ENCODE results near the gene LIMS1. TPM values are rescaled to one million over a fixed set of nuclear protein-coding genes. Genes with fewer than 3 reads are reported as not detected.
"Not testable (repeated sequence)": the region's sequence is repeated elsewhere in the genome, so short reads cannot be mapped to it uniquely, and the experiment has no call there.

LIMS1 gene, protein sequence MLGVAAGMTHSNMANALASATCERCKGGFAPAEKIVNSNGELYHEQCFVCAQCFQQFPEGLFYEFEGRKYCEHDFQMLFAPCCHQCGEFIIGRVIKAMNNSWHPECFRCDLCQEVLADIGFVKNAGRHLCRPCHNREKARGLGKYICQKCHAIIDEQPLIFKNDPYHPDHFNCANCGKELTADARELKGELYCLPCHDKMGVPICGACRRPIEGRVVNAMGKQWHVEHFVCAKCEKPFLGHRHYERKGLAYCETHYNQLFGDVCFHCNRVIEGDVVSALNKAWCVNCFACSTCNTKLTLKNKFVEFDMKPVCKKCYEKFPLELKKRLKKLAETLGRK
- 27.1 TPM for total RNA-seq
- polyA plus RNA-seq, result 28.5 TPM
- long read RNA-seq, donor 1, full-length matches to known transcripts, result 1 of 1 reads
- long read RNA-seq, donor 1, partial matches to known transcripts, result 0 of 1 reads
- long read RNA-seq, donor 1, other reads (novel, unspliced or antisense), result 0 of 1 reads
- long read RNA-seq, donor 2, full-length matches to known transcripts, result 25 of 43 reads
- long read RNA-seq, donor 2, partial matches to known transcripts, result 18 of 43 reads
- long read RNA-seq, donor 2, other reads (novel, unspliced or antisense), result 0 of 43 reads
- long read RNA-seq, donor 3, full-length matches to known transcripts, result 5 of 5 reads
- long read RNA-seq, donor 3, partial matches to known transcripts, result 0 of 5 reads
- long read RNA-seq, donor 3, other reads (novel, unspliced or antisense), result 0 of 5 reads
- long read RNA-seq, donor 4, full-length matches to known transcripts, result 10 of 10 reads
- long read RNA-seq, donor 4, partial matches to known transcripts, result 0 of 10 reads
- long read RNA-seq, donor 4, other reads (novel, unspliced or antisense), result 0 of 10 reads
- long read RNA-seq, donor 5, full-length matches to known transcripts, result 8 of 8 reads
- long read RNA-seq, donor 5, partial matches to known transcripts, result 0 of 8 reads
- long read RNA-seq, donor 5, other reads (novel, unspliced or antisense), result 0 of 8 reads
- long read RNA-seq, donor 6, full-length matches to known transcripts, result 14 of 14 reads
- long read RNA-seq, donor 6, partial matches to known transcripts, result 0 of 14 reads
- long read RNA-seq, donor 6, other reads (novel, unspliced or antisense), result 0 of 14 reads
- long read RNA-seq, donor 7, full-length matches to known transcripts, result 7 of 7 reads
- long read RNA-seq, donor 7, partial matches to known transcripts, result 0 of 7 reads
- long read RNA-seq, donor 7, other reads (novel, unspliced or antisense), result 0 of 7 reads
- long read RNA-seq, donor 8, partial matches to known transcripts, result 0 of 4 reads
- long read RNA-seq, donor 8, other reads (novel, unspliced or antisense), result 0 of 4 reads
- long read RNA-seq, donor 9, full-length matches to known transcripts, result 13 of 13 reads
- long read RNA-seq, donor 9, partial matches to known transcripts, result 0 of 13 reads
- long read RNA-seq, donor 9, other reads (novel, unspliced or antisense), result 0 of 13 reads
- long read RNA-seq, donor 10, full-length matches to known transcripts, result 8 of 8 reads
- long read RNA-seq, donor 10, partial matches to known transcripts, result 0 of 8 reads
- long read RNA-seq, donor 10, other reads (novel, unspliced or antisense), result 0 of 8 reads

DNA sequence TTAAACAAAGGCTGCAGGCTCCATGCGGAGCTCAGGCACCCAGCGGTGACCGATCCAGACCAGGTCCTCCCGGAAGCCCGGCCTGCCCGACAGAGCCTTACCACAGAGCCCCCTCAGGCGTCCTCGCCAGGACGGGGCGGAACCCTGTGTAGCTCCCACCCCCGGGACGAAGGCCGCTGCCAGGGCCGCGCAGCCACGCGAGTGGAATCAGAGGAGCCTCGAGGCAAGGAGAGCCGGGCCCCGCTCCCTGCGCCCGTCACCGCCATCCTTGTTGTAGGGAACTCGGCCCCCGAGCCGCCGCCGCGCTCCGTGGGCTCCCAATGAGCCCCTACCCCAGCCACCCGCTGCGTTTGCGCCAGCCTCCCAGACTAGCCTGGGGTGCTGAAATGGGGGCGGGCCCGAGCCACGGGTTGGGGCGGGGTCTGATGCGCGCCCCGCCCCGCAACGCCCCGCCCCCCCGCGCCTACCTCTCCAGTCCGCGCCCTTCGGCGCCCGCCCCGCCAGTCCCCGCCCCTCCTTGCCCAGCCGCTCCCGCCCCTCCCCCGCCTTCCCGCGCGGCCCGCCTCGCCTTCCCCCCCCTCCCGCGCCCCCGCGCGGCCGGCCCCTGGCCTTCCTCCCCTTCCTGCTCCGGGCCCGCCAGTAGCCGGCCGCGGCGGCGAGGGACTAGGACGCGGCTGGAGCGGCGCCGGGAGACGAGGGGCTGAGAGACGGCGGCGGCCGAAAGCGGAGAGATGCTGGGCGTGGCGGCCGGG lies at the start of gene LIMS1:
Gene LIMS1 (plus strand): TSS at position 639 of the 752 bp plus-strand sequence. CDS start 93 bp downstream, at position 732.
- under 1% methylated on average over 79 of the region's 87 CpGs for WGBS
- H3K4me1 ChIP-seq (ENCODE audit: control insufficient read depth in 2 of 2, insufficient read depth in 2 of 2, low read length in 2 of 2), result peaks cover 0 to 6% of the 10 kb centered on the region in 2 donors

GRCh38 chr2:108485253-108485652 lies 49.0 kb upstream of the LIMS1 start:
- DNase-seq (ENCODE audit: low read depth in 6 of 9, low spot score in 9 of 9), result no peak
- H3K27me3 ChIP-seq (ENCODE audit: control insufficient read depth in 2 of 2, insufficient read depth in 1 of 2, low read length in 1 of 2), result no peaks in the 10 kb centered on the region
- WGBS, result over 99% methylated on average over 2 of the region's 2 CpGs
- H3K9me3 ChIP-seq (ENCODE audit: control insufficient read depth in 2 of 2, insufficient read depth in 1 of 2, low read length in 1 of 2), result no peaks in the 10 kb centered on the region
- no peak overlapping the region for H3K4me3 ChIP-seq (ENCODE audit: low read length in 2 of 2)
- no peak overlapping the region for H3K27ac ChIP-seq (ENCODE audit: low read depth in 1 of 2, low read length in 1 of 2)
- no peaks in the 10 kb centered on the region for H3K4me1 ChIP-seq (ENCODE audit: control insufficient read depth in 2 of 2, insufficient read depth in 2 of 2, low read length in 2 of 2)
- peaks cover 13 to 60% of the 10 kb centered on the region in 2 donors for H3K36me3 ChIP-seq (ENCODE audit: control insufficient read depth in 2 of 2, insufficient read depth in 2 of 2, low read length in 1 of 2)

More for the DNA sequence above, at the start of gene LIMS1:
- no peaks in the 10 kb centered on the region for H3K9me3 ChIP-seq (ENCODE audit: control insufficient read depth in 2 of 2, insufficient read depth in 1 of 2, low read length in 1 of 2)
- peak within 1 kb of the TSS; percentile 86 to 87 for H3K4me3 ChIP-seq (ENCODE audit: low read length in 2 of 2)
- H3K27me3 ChIP-seq (ENCODE audit: control insufficient read depth in 2 of 2, insufficient read depth in 1 of 2, low read length in 1 of 2), result no peaks in the 10 kb centered on the region
- peak within 1 kb of the TSS; percentile 86 to 88 for H3K27ac ChIP-seq (ENCODE audit: low read depth in 1 of 2, low read length in 1 of 2)
- peak; percentile 33 to 93 (median 81) for DNase-seq (ENCODE audit: low read depth in 6 of 9, low spot score in 9 of 9)
- H3K36me3 ChIP-seq (ENCODE audit: control insufficient read depth in 2 of 2, insufficient read depth in 2 of 2, low read length in 1 of 2), result no peaks in the 10 kb centered on the region

GRCh38 chr2:108490506-108491122 lies 43.7 kb upstream of the LIMS1 start:
- Histone ChIP-seq H3K27ac (ENCODE audit: low read depth in 1 of 2, low read length in 1 of 2) (no peak overlapping the region), H3K9me3 (ENCODE audit: control insufficient read depth in 2 of 2, insufficient read depth in 1 of 2, low read length in 1 of 2) (no peaks in the 10 kb centered on the region), H3K36me3 (ENCODE audit: control insufficient read depth in 2 of 2, insufficient read depth in 2 of 2, low read length in 1 of 2) (peaks cover 22 to 52% of the 10 kb centered on the region in 2 donors), H3K4me1 (ENCODE audit: control insufficient read depth in 2 of 2, insufficient read depth in 2 of 2, low read length in 2 of 2) (no peaks in the 10 kb centered on the region), H3K4me3 (ENCODE audit: low read length in 2 of 2) (no peak overlapping the region), H3K27me3 (ENCODE audit: control insufficient read depth in 2 of 2, insufficient read depth in 1 of 2, low read length in 1 of 2) (no peaks in the 10 kb centered on the region)
- DNase-seq (ENCODE audit: low read depth in 6 of 9, low spot score in 9 of 9), result no peak

DNA sequence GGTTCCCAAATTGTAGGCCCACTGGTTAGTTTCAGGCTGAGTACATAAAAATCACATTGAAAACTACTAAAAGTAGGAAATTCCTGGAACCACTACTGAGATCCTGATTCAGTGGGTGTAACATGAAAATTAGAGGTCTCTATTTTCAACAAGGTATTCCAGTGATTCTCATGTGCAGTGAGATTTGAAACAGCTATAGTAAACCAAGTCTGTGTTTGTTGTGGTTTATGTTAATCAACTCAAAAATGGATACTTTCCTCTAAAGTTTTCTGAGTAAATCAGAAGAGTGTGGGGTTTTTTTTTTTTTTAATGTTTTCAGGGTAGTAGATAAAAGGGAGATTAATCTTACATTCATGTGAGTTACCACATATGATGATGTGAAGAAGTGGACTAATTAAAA lies 42.4 kb upstream of the LIMS1 start:
- Histone ChIP-seq H3K36me3 (ENCODE audit: control insufficient read depth in 2 of 2, insufficient read depth in 2 of 2, low read length in 1 of 2) (peaks cover 19 to 48% of the 10 kb centered on the region in 2 donors), H3K4me3 (ENCODE audit: low read length in 2 of 2) (no peak overlapping the region), H3K4me1 (ENCODE audit: control insufficient read depth in 2 of 2, insufficient read depth in 2 of 2, low read length in 2 of 2) (no peaks in the 10 kb centered on the region), H3K9me3 (ENCODE audit: control insufficient read depth in 2 of 2, insufficient read depth in 1 of 2, low read length in 1 of 2) (no peaks in the 10 kb centered on the region), H3K27ac (ENCODE audit: low read depth in 1 of 2, low read length in 1 of 2) (no peak overlapping the region), H3K27me3 (ENCODE audit: control insufficient read depth in 2 of 2, insufficient read depth in 1 of 2, low read length in 1 of 2) (no peaks in the 10 kb centered on the region)
- no peak for DNase-seq (ENCODE audit: low read depth in 6 of 9, low spot score in 9 of 9)

- H3K27me3 ChIP-seq (ENCODE audit: control insufficient read depth in 2 of 2, insufficient read depth in 1 of 2, low read length in 1 of 2), result no peaks in the 10 kb centered on the region
- DNase-seq (ENCODE audit: low read depth in 6 of 9, low spot score in 9 of 9), result no peak
- H3K9me3 ChIP-seq (ENCODE audit: control insufficient read depth in 2 of 2, insufficient read depth in 1 of 2, low read length in 1 of 2), result no peaks in the 10 kb centered on the region
- no peak overlapping the region for H3K4me3 ChIP-seq (ENCODE audit: low read length in 2 of 2)
- 96% methylated on average over 4 of the region's 4 CpGs for WGBS
- H3K27ac ChIP-seq (ENCODE audit: low read depth in 1 of 2, low read length in 1 of 2), result no peak overlapping the region
- peaks cover 23 to 50% of the 10 kb centered on the region in 2 donors for H3K36me3 ChIP-seq (ENCODE audit: control insufficient read depth in 2 of 2, insufficient read depth in 2 of 2, low read length in 1 of 2)
- H3K4me1 ChIP-seq (ENCODE audit: control insufficient read depth in 2 of 2, insufficient read depth in 2 of 2, low read length in 2 of 2), result no peaks in the 10 kb centered on the region
Observed at GRCh38 chr2:108492364-108492763, 41.9 kb upstream of the LIMS1 start.

DNA sequence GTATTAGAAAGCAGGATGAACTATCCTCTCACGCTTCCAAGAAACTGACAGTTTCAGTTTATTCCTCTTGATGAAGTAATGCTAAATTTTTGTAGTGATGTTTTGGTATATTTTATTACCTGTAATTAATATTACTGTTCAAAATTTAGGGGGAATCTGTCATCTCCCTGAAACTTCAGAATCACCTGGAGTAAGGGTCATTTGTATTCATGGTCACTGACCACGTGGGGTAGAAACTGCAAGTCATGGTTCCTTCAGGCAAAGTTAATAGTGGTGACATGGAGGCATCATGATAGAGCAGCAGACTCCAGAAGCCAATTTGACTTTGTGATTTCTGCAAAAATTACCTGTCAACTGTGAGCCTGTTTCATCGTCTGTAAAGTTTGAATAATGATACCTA lies 38.1 kb upstream of the LIMS1 start:
- H3K4me3 ChIP-seq (ENCODE audit: low read length in 2 of 2); H3K27me3 ChIP-seq (ENCODE audit: control insufficient read depth in 2 of 2, insufficient read depth in 1 of 2, low read length in 1 of 2); H3K4me1 ChIP-seq (ENCODE audit: control insufficient read depth in 2 of 2, insufficient read depth in 2 of 2, low read length in 2 of 2); DNase-seq (ENCODE audit: low read depth in 6 of 9, low spot score in 9 of 9); H3K27ac ChIP-seq (ENCODE audit: low read depth in 1 of 2, low read length in 1 of 2); H3K9me3 ChIP-seq (ENCODE audit: control insufficient read depth in 2 of 2, insufficient read depth in 1 of 2, low read length in 1 of 2): not testable (repeated sequence)
- 83% methylated on average over 1 of the region's 3 CpGs for WGBS
- H3K36me3 ChIP-seq (ENCODE audit: control insufficient read depth in 2 of 2, insufficient read depth in 2 of 2, low read length in 1 of 2), result peaks cover 23 to 31% of the 10 kb centered on the region in 2 donors

GRCh38 chr2:108507620-108508019 lies 26.6 kb upstream of the LIMS1 start:
- peaks cover 0 to 12% of the 10 kb centered on the region in 2 donors for H3K36me3 ChIP-seq (ENCODE audit: control insufficient read depth in 2 of 2, insufficient read depth in 2 of 2, low read length in 1 of 2)
- not testable (repeated sequence) for H3K4me1 ChIP-seq (ENCODE audit: control insufficient read depth in 2 of 2, insufficient read depth in 2 of 2, low read length in 2 of 2); DNase-seq (ENCODE audit: low read depth in 6 of 9, low spot score in 9 of 9); H3K4me3 ChIP-seq (ENCODE audit: low read length in 2 of 2); H3K27me3 ChIP-seq (ENCODE audit: control insufficient read depth in 2 of 2, insufficient read depth in 1 of 2, low read length in 1 of 2); H3K27ac ChIP-seq (ENCODE audit: low read depth in 1 of 2, low read length in 1 of 2); H3K9me3 ChIP-seq (ENCODE audit: control insufficient read depth in 2 of 2, insufficient read depth in 1 of 2, low read length in 1 of 2)
- 93% methylated on average over 4 of the region's 4 CpGs for WGBS

All from thymus (tissue), 14 donors.